Fibroblast of lung (primary cell): ENCODE measurements around the gene WBP2. TPM values are rescaled to one million over a fixed set of nuclear protein-coding genes. Genes with fewer than 3 reads are reported as not detected.

Experiments
- DNase-seq, 2 donors: peaks; one replicate each; pipeline versions ENCODE4 v3.0.0 to v3.0.0-alpha.2; 2010; ENCODE audit warnings: low read depth in 2 of 2
- H2AFZ ChIP-seq: 2 replicates; pipeline ENCODE4 v1.5.1; 2012; ENCODE audit warnings: low read length, control low read depth, inconsistent platforms
- H3K27ac ChIP-seq: 2 replicates; pipeline ENCODE4 v1.5.1; 2011; ENCODE audit warnings: low read length, control low read depth; ENCODE audit not compliant: insufficient read depth
- H3K27me3 ChIP-seq: 2 replicates; pipeline ENCODE4 v1.5.1; 2011; ENCODE audit warnings: mild to moderate bottlenecking, low read length; ENCODE audit not compliant: control insufficient read depth, insufficient read depth
- H3K36me3 ChIP-seq: 2 replicates; pipeline ENCODE4 v1.5.1; 2011; ENCODE audit warnings: low read length; ENCODE audit not compliant: control insufficient read depth, insufficient read depth
- H3K4me1 ChIP-seq: 2 replicates; pipeline ENCODE4 v1.5.1; 2011; ENCODE audit warnings: low read length; ENCODE audit not compliant: control insufficient read depth, insufficient read depth; ENCODE audit errors: extremely low read depth
- H3K4me2 ChIP-seq: 2 replicates; pipeline ENCODE4 v1.5.1; 2011; ENCODE audit warnings: low read length, control low read depth; ENCODE audit not compliant: insufficient read depth; ENCODE audit errors: extremely low read depth
- H3K4me3 ChIP-seq, 4 experiments: fragments of 200-600 bp in 1 of 4; sonication (generic) in 1 of 4; replicated peaks in 1 of 4; 2 replicates each; pipeline ENCODE4 v1.5.1; 2011 to 2016; ENCODE audit warnings: low read length in 4 of 4, low read depth in 3 of 4, mild to moderate bottlenecking in 3 of 4, control low read depth in 2 of 4, inconsistent platforms in 1 of 4, mixed read lengths in 1 of 4; ENCODE audit not compliant: insufficient read depth in 1 of 4; ENCODE audit errors: control extremely low read depth in 1 of 4
- H3K79me2 ChIP-seq: 2 replicates; pipeline ENCODE4 v1.5.1; 2012; ENCODE audit warnings: mild to moderate bottlenecking, low read length, inconsistent platforms; ENCODE audit not compliant: control insufficient read depth, insufficient read depth
- H3K9ac ChIP-seq: 2 replicates; pipeline ENCODE4 v1.5.1; 2011; ENCODE audit warnings: mild to moderate bottlenecking, low read length, control low read depth; ENCODE audit not compliant: insufficient read depth
- H3K9me3 ChIP-seq: 2 replicates; pipeline ENCODE4 v1.5.1; 2012; ENCODE audit warnings: low read depth, low read length; ENCODE audit not compliant: control insufficient read depth, insufficient read depth
- H4K20me1 ChIP-seq: 2 replicates; pipeline ENCODE4 v1.5.1; 2011; ENCODE audit warnings: low read length; ENCODE audit not compliant: control insufficient read depth, insufficient read depth; ENCODE audit errors: extremely low read depth
- EZH2 ChIP-seq: IDR thresholded peaks from 2 replicates; pipeline ENCODE4 v1.5.1; 2012; ENCODE audit warnings: low read length, control low read depth, mild to moderate bottlenecking; ENCODE audit errors: missing control alignments
- polyA plus RNA-seq, 2 donors: library from polyadenylated mRNA; depleted of rRNA in 1 of 2; stranded (reverse) in 1 of 2; unstranded in 1 of 2; fragments of >200 nt; gene quantifications; 2 replicates each; pipeline ENCODE4 v1.2.1, GENCODE V29; 2011 to 2012; ENCODE audit warnings: missing spikeins in 1 of 2
- total RNA-seq: library from RNA; depleted of rRNA; stranded (reverse); fragments of >200 nt; gene quantifications from 2 replicates; pipeline ENCODE4 v1.2.1, GENCODE V29; 2014
- TF ChIP-seq, protein P1 (sequence below), 2 donors: IDR thresholded peaks in 1 of 2; conservative IDR thresholded peaks in 1 of 2; 1 replicate in 1 of 2; 2 replicates in 1 of 2; pipeline ENCODE4 v1.5.1; 2011 to 2012; ENCODE audit warnings: low read length in 2 of 2, control low read depth in 1 of 2, inconsistent platforms in 1 of 2, low read depth in 1 of 2, mild to moderate bottlenecking in 1 of 2

Gene WBP2
- total and polyA plus RNA-seq, 2 donors (not counting 1 experiment from before 2014, with no cell fraction given): 39.5 to 53.4 TPM

GRCh38 chr17:75803883-75804282 is 51.3 kb downstream of the WBP2 start:
- H3K9ac ChIP-seq: no peak overlapping the region
- H3K27ac ChIP-seq: no peak overlapping the region
- H3K27me3 ChIP-seq: no peaks in the 10 kb centered on the region
- H3K4me3 ChIP-seq: no peak overlapping the region
- no peak overlapping the region for H3K4me2 ChIP-seq
- no peaks in the 10 kb centered on the region for H3K4me1 ChIP-seq
- H3K79me2 ChIP-seq: no peaks in the 10 kb centered on the region
- TF ChIP-seq EZH2: no peak
- no peak for DNase-seq
- H4K20me1 ChIP-seq: no peaks in the 10 kb centered on the region
- H2AFZ ChIP-seq: no peak overlapping the region
- H3K9me3 ChIP-seq: no peaks in the 10 kb centered on the region
- no peaks in the 10 kb centered on the region for H3K36me3 ChIP-seq

- Histone ChIP-seq H3K27me3 (no peaks in the 10 kb centered on the region), H3K9me3 (no peaks in the 10 kb centered on the region), H3K36me3 (peaks cover 2% of the 10 kb centered on the region), H3K4me3 (no peak overlapping the region), H3K79me2 (no peaks in the 10 kb centered on the region), H3K27ac (no peak overlapping the region), H3K4me2 (no peak overlapping the region), H2AFZ (no peak overlapping the region), H4K20me1 (no peaks in the 10 kb centered on the region), H3K9ac (no peak overlapping the region), H3K4me1 (no peaks in the 10 kb centered on the region)
- TF ChIP-seq, protein P1, sequence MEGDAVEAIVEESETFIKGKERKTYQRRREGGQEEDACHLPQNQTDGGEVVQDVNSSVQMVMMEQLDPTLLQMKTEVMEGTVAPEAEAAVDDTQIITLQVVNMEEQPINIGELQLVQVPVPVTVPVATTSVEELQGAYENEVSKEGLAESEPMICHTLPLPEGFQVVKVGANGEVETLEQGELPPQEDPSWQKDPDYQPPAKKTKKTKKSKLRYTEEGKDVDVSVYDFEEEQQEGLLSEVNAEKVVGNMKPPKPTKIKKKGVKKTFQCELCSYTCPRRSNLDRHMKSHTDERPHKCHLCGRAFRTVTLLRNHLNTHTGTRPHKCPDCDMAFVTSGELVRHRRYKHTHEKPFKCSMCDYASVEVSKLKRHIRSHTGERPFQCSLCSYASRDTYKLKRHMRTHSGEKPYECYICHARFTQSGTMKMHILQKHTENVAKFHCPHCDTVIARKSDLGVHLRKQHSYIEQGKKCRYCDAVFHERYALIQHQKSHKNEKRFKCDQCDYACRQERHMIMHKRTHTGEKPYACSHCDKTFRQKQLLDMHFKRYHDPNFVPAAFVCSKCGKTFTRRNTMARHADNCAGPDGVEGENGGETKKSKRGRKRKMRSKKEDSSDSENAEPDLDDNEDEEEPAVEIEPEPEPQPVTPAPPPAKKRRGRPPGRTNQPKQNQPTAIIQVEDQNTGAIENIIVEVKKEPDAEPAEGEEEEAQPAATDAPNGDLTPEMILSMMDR (conservative IDR thresholded peaks at IDR 0.05 in 1 of 2, IDR thresholded peaks at IDR 0.05 in 1 of 2; ENCODE audit: low read depth in 1 of 2, low read length in 2 of 2): no peak
- TF ChIP-seq EZH2: no peak
- DNase-seq: no peak
Observed at GRCh38 chr17:75799402-75799801, 55.7 kb downstream of the WBP2 start.

GRCh38 chr17:75795820-75796607 is 59.1 kb downstream of the WBP2 start:
- no peaks in the 10 kb centered on the region for H4K20me1 ChIP-seq
- H2AFZ ChIP-seq: no peak overlapping the region
- H3K27me3 ChIP-seq: no peaks in the 10 kb centered on the region
- no peak for TF ChIP-seq EZH2
- TF ChIP-seq, protein P1 (conservative IDR thresholded peaks at IDR 0.05 in 1 of 2, IDR thresholded peaks at IDR 0.05 in 1 of 2; ENCODE audit: low read depth in 1 of 2, low read length in 2 of 2): no peak
- no peaks in the 10 kb centered on the region for H3K9me3 ChIP-seq
- H3K36me3 ChIP-seq: peaks cover 4% of the 10 kb centered on the region
- no peak overlapping the region for H3K27ac ChIP-seq
- no peak overlapping the region for H3K4me2 ChIP-seq
- no peaks in the 10 kb centered on the region for H3K4me1 ChIP-seq
- H3K79me2 ChIP-seq: peaks cover 2% of the 10 kb centered on the region
- no peak for DNase-seq
- no peak overlapping the region for H3K4me3 ChIP-seq
- H3K9ac ChIP-seq: no peak overlapping the region

Other genes starting within 250 kb of the WBP2 start
- gene SMIM5, start 221.9 kb downstream of the WBP2 start, total RNA-seq: under 0.01 and 0.17 TPM in 2 replicates
- gene SMIM5, start 221.9 kb downstream of the WBP2 start, polyA plus RNA-seq: 0.05 TPM in 1 of 2 replicates, not detected in the other
- gene RECQL5, start 188.2 kb downstream of the WBP2 start, total RNA-seq: 18.5 and 26.3 TPM in 2 replicates
- 8.4 and 9.9 TPM in 2 replicates for gene RECQL5, start 188.2 kb downstream of the WBP2 start, polyA plus RNA-seq
- gene SAP30BP, start 188.0 kb downstream of the WBP2 start, total RNA-seq: 40.6 and 43.9 TPM in 2 replicates
- 61.0 and 84.5 TPM in 2 replicates for gene SAP30BP, start 188.0 kb downstream of the WBP2 start, polyA plus RNA-seq
- 0.17 and 0.26 TPM in 2 replicates for gene ITGB4, start 133.9 kb downstream of the WBP2 start, total RNA-seq
- 0.17 and 0.58 TPM in 2 replicates for gene ITGB4, start 133.9 kb downstream of the WBP2 start, polyA plus RNA-seq
- gene GALK1, start 90.1 kb downstream of the WBP2 start, total RNA-seq: 36.7 and 62.8 TPM in 2 replicates
- 8.6 and 10.2 TPM in 2 replicates for gene GALK1, start 90.1 kb downstream of the WBP2 start, polyA plus RNA-seq
- 11.3 and 15.0 TPM in 2 replicates for gene UNK, start 70.5 kb downstream of the WBP2 start, total RNA-seq
- 15.2 and 18.0 TPM in 2 replicates for gene UNK, start 70.5 kb downstream of the WBP2 start, polyA plus RNA-seq
- 1.5 TPM in 2 replicates for gene UNC13D, start 10.9 kb downstream of the WBP2 start, total RNA-seq
- 0.12 and 0.22 TPM in 2 replicates for gene UNC13D, start 10.9 kb downstream of the WBP2 start, polyA plus RNA-seq
- 16.0 and 18.2 TPM in 2 replicates for gene TRIM47, start 23.2 kb upstream of the WBP2 start, total RNA-seq
- gene TRIM47, start 23.2 kb upstream of the WBP2 start, polyA plus RNA-seq: 2.2 and 4.8 TPM in 2 replicates
- 15.9 and 17.2 TPM in 2 replicates for gene TRIM65, start 41.6 kb upstream of the WBP2 start, total RNA-seq
- 4.3 TPM in 2 replicates for gene TRIM65, start 41.6 kb upstream of the WBP2 start, polyA plus RNA-seq
- 30.8 and 36.0 TPM in 2 replicates for gene MRPL38, start 49.5 kb upstream of the WBP2 start, total RNA-seq
- gene MRPL38, start 49.5 kb upstream of the WBP2 start, polyA plus RNA-seq: 19.3 and 29.7 TPM in 2 replicates
- gene FBF1, start 85.7 kb upstream of the WBP2 start, total RNA-seq: 10.5 and 11.2 TPM in 2 replicates
- 1.6 and 2.6 TPM in 2 replicates for gene FBF1, start 85.7 kb upstream of the WBP2 start, polyA plus RNA-seq
- gene ACOX1, start 123.8 kb upstream of the WBP2 start, total RNA-seq: 44.4 and 70.5 TPM in 2 replicates
- 30.0 and 31.3 TPM in 2 replicates for gene ACOX1, start 123.8 kb upstream of the WBP2 start, polyA plus RNA-seq
- gene TEN1, start 123.9 kb upstream of the WBP2 start, total RNA-seq: 9.4 and 12.6 TPM in 2 replicates
- gene TEN1, start 123.9 kb upstream of the WBP2 start, polyA plus RNA-seq: 10.3 and 11.4 TPM in 2 replicates
- gene CDK3, start 145.5 kb upstream of the WBP2 start, total RNA-seq: 1.3 TPM in 2 replicates
- gene CDK3, start 145.5 kb upstream of the WBP2 start, polyA plus RNA-seq: 1.7 and 2.3 TPM in 2 replicates
- gene EVPL, start 172.0 kb upstream of the WBP2 start, total RNA-seq: not detected in 2 replicates
- not detected in 2 replicates for gene EVPL, start 172.0 kb upstream of the WBP2 start, polyA plus RNA-seq
- gene SRP68, start 217.2 kb upstream of the WBP2 start, total RNA-seq: 23.6 and 34.0 TPM in 2 replicates
- gene SRP68, start 217.2 kb upstream of the WBP2 start, polyA plus RNA-seq: 68.6 and 81.5 TPM in 2 replicates
- gene GALR2, start 219.4 kb upstream of the WBP2 start, total RNA-seq: not detected in 2 replicates
- gene GALR2, start 219.4 kb upstream of the WBP2 start, polyA plus RNA-seq: not detected in 2 replicates
- gene ZACN, start 223.8 kb upstream of the WBP2 start, total RNA-seq: not detected in 2 replicates
- not detected in 2 replicates for gene ZACN, start 223.8 kb upstream of the WBP2 start, polyA plus RNA-seq
- 76.8 and 88.8 TPM in 2 replicates for gene EXOC7, start 248.5 kb upstream of the WBP2 start, total RNA-seq
- gene EXOC7, start 248.5 kb upstream of the WBP2 start, polyA plus RNA-seq: 66.8 and 85.4 TPM in 2 replicates